NCI-H82 treated with DMSO at 0.1 percent for 48 hours (cell line): Measurements from ENCODE around the gene WRAP53.
"Not testable (repeated sequence)": the region's sequence is repeated elsewhere in the genome, so short reads cannot be mapped to it uniquely, and the experiment has no call there.

ENCODE experiments used
- DNase-seq: peaks from one replicate; lab custom pipeline; 2025; ENCODE audit not compliant: unreplicated experiment; lab: John Stamatoyannopoulos, UW

The WRAP53 gene

GRCh38 chr17:7687908-7688807, at the start of gene WRAP53:
Gene WRAP53, plus strand, starts transcription at chr17:7688477. Its CDS starts 172 bp downstream, at chr17:7688649.
- DNase-seq: peak; percentile 99

DNA sequence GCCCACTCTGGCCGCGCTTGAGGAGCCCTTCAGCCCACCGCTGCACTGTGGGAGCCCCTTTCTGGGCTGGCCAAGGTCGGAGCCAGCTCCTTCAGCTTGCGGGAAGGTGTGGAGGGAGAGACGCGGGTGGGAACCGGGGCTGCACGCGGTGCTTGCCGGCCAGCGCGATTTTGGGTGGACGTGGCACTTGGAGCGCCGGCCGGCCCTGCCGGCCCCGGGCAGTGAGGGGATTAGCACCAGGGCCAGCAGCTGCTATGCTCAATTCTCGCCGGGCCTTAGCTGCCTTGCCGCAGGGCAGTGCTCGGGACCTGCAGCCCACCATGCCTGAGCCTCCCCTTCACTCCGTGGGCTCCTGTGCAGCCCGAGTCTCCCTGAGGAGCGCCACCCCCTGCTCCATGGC, 47.5 kb upstream of the WRAP53 start:
- no peak for DNase-seq

DNA sequence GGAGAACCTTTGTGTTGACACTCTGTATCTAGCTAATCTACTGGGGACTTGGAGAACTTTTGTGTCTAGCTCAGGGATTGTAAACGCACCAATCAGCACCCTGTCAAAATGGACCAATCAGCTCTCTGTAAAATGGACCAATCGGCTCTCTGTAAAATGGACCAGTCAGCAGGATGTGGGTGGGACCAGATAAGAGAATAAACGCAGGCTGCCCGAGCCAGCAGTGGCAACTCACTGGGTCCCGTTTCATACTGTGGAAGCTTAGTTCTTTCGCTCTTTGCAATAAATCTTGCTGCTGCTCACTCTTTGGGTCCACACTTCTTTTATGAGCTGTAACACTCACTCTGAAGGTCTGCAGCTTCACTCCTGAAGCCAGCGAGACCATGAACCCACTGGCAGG, 46.6 kb upstream of the WRAP53 start:
- DNase-seq: not testable (repeated sequence)

- DNase-seq: no peak
These were observed 43.5 kb upstream of the WRAP53 start for GRCh38 chr17:7644775-7645174.

GRCh38 chr17:7646457-7646856, 41.8 kb upstream of the WRAP53 start:
- DNase-seq: no peak

GRCh38 chr17:7647018-7647417, 41.3 kb upstream of the WRAP53 start:
- DNase-seq: no peak

- DNase-seq: peak; percentile 98
These were observed 37.7 kb upstream of the WRAP53 start, which contains the start of gene ATP1B2 for GRCh38 chr17:7650509-7651096. Gene ATP1B2, plus strand, starts transcription at chr17:7650926. Its CDS starts 593 bp downstream, at chr17:7651519.

GRCh38 chr17:7651097-7651664, 37.1 kb upstream of the WRAP53 start:
- no peak for DNase-seq

DNA sequence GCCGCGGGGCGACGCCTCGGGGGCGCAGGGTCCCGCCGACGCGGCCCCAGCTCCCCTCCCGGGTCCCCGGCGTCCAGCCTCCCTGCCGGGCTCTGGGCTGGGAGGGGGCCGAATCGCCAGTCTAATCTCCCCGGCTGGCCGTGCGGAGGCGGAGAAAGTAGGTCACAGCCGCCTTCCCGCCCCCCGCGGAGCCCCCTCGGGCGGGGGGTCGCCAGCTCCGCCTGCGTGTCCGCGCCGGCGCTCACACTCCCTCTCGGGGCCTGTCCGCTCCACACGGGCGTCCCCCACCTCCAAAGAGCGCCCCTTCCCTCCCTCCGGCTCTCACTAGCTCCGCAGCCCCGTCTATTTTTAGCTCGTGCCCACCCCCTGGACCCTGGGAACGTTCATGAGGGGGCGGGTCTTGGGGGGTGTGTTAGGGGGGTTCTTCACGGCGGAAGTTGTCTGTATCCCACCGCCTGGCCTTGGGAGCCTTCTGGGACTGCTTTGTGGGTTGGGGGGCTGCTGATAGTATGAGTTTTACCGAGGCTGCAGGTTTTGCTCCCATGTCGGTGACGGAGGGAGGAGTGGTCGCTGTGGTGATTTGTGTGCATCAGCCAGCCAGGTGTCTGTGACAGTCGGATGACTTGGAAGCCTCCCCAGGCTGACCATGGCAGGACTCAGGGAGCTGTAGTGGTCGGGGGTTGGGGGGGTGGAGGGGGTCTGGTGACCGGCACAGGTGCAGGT, 36.5 kb upstream of the WRAP53 start:
- no peak for DNase-seq

DNA sequence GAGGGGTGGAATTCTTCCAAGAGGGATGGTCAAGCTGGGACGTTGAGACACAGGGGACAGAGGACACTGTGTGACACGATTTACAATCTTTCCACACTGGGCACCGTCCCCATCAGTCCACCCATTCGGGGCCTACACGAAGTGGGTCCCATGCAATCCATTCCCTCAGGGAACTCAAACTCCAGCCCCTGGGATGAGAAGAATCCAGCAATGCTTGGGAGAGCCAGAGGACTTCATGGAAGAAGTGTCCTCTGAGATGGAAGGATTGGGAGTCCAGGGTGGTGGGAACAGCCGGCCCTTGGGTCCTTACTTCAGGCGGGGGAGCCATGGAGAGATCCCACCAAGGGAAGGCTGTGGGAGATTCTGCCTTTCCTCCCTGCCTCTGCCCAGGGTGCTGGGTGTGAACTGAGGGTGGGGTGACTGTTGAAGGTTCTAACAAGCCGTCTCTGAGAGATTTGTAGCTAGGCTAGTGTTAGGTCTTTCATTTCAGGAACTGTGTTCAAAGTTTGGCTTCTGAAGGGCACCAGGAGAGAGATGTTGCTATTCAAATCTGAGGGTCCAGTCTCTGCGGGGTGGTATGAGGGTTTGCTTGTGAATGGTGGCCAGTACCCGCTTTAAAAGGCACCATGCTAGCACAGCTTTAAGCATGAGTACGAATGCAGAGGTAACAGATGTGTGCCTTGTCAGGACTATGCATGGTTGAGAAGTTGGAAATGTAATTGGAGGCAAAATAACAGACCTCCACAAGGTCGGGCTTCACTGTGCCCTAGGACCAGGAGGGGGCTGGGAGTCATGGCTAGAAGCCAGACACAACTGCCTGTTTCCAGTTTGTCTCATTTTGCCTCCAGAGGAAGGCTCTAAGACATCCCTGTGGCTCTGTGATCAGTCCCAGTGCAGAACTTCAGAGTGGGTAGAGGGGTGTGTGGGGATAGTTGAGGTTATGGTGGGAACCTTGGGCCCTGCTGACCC, 35.6 kb upstream of the WRAP53 start:
- DNase-seq: no peak

DNA sequence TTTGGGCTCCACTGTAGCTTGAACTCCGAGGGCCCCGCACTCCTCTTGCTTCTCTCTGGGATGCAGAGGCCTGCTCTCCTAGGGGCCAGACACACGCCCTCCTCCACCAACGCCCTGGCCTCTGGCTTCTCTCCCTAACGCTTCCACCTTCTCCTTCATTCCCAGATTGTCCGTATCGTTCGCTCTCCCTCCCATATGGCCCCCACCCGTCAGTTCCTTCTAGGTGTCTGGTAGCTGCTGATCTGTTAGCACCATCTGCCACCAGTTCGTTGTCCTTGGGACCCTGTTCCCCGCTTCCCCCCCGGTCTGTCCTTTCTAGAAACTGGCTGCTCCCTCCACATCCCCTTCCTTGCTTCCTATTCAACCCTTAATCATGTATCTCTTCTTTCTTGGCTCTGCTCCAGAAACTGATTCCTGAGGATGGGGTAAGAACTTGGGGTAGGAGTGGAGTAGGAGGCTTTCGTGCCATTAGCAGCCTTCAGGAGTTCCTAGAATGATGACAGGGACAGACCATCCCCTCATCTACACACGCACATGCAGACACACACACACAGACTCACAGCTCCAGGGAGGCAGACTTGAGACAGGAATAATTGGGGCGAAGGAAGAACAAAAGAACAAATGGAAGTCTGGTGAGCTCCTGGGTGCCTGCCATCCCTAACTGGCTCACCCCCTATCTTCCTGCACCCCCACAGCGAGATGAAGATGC, 33.3 kb upstream of the WRAP53 start:
- DNase-seq: peak; percentile 41

DNA sequence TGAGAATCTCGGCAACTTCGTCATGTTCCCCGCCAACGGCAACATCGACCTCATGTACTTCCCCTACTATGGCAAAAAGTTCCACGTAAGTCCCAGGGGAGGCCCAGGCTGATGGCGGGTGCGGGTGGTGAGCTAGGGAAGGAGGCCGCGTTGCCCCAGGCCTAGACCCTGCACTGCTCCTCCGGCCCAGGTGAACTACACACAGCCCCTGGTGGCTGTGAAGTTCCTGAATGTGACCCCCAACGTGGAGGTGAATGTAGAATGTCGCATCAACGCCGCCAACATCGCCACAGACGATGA, 32.8 kb upstream of the WRAP53 start:
- DNase-seq: no peak

DNA sequence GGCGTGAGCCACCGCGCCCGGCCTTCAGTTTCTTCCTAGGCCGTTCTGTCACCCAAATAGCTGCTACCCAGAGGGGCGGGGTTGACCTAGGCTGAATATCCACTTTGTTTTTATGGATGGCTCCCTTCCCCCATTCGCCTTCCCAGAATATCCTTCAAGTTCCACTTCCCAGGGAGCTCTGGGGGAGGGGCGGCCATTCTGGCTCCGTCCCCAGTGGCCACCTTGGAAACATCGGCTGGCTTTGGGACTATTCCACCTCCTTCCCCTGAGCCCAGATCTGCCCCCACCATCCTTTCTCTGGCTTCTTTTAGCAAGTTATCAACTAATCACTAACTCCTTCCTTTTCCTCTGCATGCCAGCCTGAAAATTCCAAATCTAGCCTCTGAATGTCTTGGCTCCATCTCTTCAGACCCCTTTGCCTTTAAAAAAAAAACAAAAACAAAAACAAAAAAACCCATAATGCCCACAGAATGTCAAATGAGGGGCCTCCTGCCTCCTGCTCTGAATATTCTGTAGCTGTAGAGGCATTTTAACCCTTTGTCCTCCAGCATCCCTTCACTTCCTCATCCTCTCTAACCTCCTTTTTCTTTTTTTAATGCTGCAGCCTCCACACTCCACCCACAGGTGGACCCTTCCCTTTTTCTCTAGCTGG, 31.2 kb upstream of the WRAP53 start:
- peak; percentile 64 for DNase-seq

DNA sequence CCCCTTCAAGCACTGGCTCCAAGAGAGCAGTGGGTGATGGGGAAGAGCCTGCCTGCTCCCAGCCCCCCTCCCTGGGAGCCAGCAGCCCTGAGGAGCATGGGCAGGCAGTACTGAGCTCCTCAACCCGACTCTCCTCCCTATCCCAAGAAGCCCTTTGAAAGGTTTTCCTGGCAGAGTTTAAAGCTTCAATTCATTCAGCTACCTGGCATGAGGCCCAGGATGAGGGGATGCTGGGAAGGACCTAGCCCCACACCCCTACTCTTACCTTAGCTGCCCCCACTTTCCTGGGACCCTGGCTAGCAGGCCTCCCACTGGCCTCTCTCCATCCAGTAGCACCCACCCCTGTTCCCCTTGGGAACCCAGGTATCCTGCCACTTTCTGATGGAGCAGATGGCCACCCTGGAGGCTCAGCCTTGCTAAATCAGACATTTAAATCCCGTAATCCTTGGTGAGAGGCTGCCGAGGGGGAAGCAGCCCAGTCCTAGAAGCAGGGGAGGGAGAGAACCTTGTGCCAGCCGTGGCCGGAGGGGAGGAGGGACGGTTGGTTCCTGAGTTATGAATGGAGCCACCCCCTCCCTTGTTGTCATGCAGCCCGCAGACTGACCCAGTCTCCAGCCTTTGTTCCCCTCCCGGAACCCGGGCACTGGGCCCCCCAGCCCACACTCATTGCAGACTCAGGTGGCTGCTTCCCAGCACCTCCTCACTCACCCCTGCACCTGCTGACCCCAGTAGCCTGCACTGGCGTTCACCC, 20.4 kb upstream of the WRAP53 start:
- peak; percentile 95 for DNase-seq

- no peak for DNase-seq
These were observed 19.8 kb upstream of the WRAP53 start for GRCh38 chr17:7668482-7668881.

GRCh38 chr17:7673239-7673638, 15.0 kb upstream of the WRAP53 start:
- no peak for DNase-seq

GRCh38 chr17:7674934-7675333, 13.3 kb upstream of the WRAP53 start:
- DNase-seq: no peak

DNA sequence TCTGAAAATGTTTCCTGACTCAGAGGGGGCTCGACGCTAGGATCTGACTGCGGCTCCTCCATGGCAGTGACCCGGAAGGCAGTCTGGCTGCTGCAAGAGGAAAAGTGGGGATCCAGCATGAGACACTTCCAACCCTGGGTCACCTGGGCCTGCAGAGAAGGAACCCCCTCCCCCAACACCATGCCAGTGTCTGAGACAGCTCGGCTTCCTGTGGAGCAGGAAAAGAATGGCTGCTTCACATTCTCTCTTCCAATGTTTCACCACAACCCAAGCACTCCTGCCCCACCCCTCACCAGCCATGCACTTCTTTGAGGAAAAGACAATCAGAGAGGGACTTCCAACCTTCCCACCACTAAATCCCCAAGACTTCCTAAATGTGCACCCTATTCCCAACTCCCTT, 11.7 kb upstream of the WRAP53 start:
- no peak for DNase-seq
